ENCODE results near the gene UMODL1.

Gene UMODL1

GRCh38 chr21:42062236-42063022, 8.7 kb upstream of the UMODL1 start:
- no peak for DNase-seq (ENCODE audit: low read depth)
- TF ChIP-seq CTCF (IDR thresholded peaks at IDR 0.05; ENCODE audit: control insufficient read depth, extremely low read depth, insufficient read depth): no peak
- no peak overlapping the region for H3K4me3 ChIP-seq (ENCODE audit: low read depth, low read length)

- no peak for DNase-seq (ENCODE audit: low read depth)
- no peak for TF ChIP-seq CTCF (IDR thresholded peaks at IDR 0.05; ENCODE audit: control insufficient read depth, extremely low read depth, insufficient read depth)
- H3K4me3 ChIP-seq (ENCODE audit: low read depth, low read length): no peak overlapping the region
Measured at GRCh38 chr21:42063191-42063570, 7.9 kb upstream of the UMODL1 start.

- no peak overlapping the region for H3K4me3 ChIP-seq (ENCODE audit: low read depth, low read length)
- TF ChIP-seq CTCF (IDR thresholded peaks at IDR 0.05; ENCODE audit: control insufficient read depth, extremely low read depth, insufficient read depth): no peak
- no peak for DNase-seq (ENCODE audit: low read depth)
Measured at GRCh38 chr21:42063571-42064521, 7.3 kb upstream of the UMODL1 start.

GRCh38 chr21:42066521-42066920, 4.6 kb upstream of the UMODL1 start:
- DNase-seq (ENCODE audit: low read depth): no peak
- TF ChIP-seq CTCF (IDR thresholded peaks at IDR 0.05; ENCODE audit: control insufficient read depth, extremely low read depth, insufficient read depth): no peak
- H3K4me3 ChIP-seq (ENCODE audit: low read depth, low read length): no peak overlapping the region

- no peak for DNase-seq (ENCODE audit: low read depth)
- TF ChIP-seq CTCF (IDR thresholded peaks at IDR 0.05; ENCODE audit: control insufficient read depth, extremely low read depth, insufficient read depth): no peak
- H3K4me3 ChIP-seq (ENCODE audit: low read depth, low read length): no peak overlapping the region
Measured at GRCh38 chr21:42067531-42068255, 3.4 kb upstream of the UMODL1 start.

- H3K4me3 ChIP-seq (ENCODE audit: low read depth, low read length): no peak overlapping the region
- no peak for TF ChIP-seq CTCF (IDR thresholded peaks at IDR 0.05; ENCODE audit: control insufficient read depth, extremely low read depth, insufficient read depth)
- no peak for DNase-seq (ENCODE audit: low read depth)
Measured at GRCh38 chr21:42068256-42068545, 2.9 kb upstream of the UMODL1 start.
